HFF-Myc (cell line): ENCODE data around the gene GRIK2.
"Not testable (repeated sequence)": the region's sequence is repeated elsewhere in the genome, so short reads cannot be mapped to it uniquely, and the experiment has no call there.

Source experiments
- DNase-seq: peaks from one replicate; pipeline ENCODE4 v3.0.0-alpha.2; 2011; ENCODE audit warnings: low read depth; ENCODE audit errors: extremely low read depth
- H3K4me3 ChIP-seq: replicated peaks from 2 replicates; pipeline ENCODE4 v1.5.1; 2011; ENCODE audit warnings: low read depth, mild to moderate bottlenecking, control low read depth, low read length
- CTCF ChIP-seq: IDR thresholded peaks from 2 replicates; pipeline ENCODE4 v1.5.1; 2012; ENCODE audit warnings: mild to moderate bottlenecking, low read depth, low read length, control low read depth; ENCODE audit errors: missing control alignments

GRIK2 gene

GRCh38 chr6:101393251-101393828 lies at the start of gene GRIK2:
Gene GRIK2 (plus strand): TSS chr6:101393708.
- H3K4me3 ChIP-seq: peak within 1 kb of the TSS; percentile 55
- DNase-seq: no peak
- TF ChIP-seq CTCF: peak; percentile 43

GRCh38 chr6:101344885-101345284 lies 48.6 kb upstream of the GRIK2 start:
- TF ChIP-seq CTCF: no peak
- no peak for DNase-seq
- no peak overlapping the region for H3K4me3 ChIP-seq

- no peak for DNase-seq
- no peak overlapping the region for H3K4me3 ChIP-seq
- TF ChIP-seq CTCF: no peak
Observed at GRCh38 chr6:101348816-101349215, 44.7 kb upstream of the GRIK2 start.

GRCh38 chr6:101350631-101351030 lies 42.9 kb upstream of the GRIK2 start:
- not testable (repeated sequence) for DNase-seq, H3K4me3 ChIP-seq

GRCh38 chr6:101351173-101351572 lies 42.3 kb upstream of the GRIK2 start:
- DNase-seq: no peak
- H3K4me3 ChIP-seq: no peak overlapping the region
- no peak for TF ChIP-seq CTCF

- DNase-seq: no peak
Observed at GRCh38 chr6:101352316-101352715, 41.2 kb upstream of the GRIK2 start.

GRCh38 chr6:101365181-101365580 lies 28.3 kb upstream of the GRIK2 start:
- no peak for TF ChIP-seq CTCF
- H3K4me3 ChIP-seq: no peak overlapping the region
- no peak for DNase-seq

More at GRCh38 chr6:101352316-101352715, 41.2 kb upstream of the GRIK2 start:
- no peak overlapping the region for H3K4me3 ChIP-seq
- no peak for TF ChIP-seq CTCF
